HG02852 (cell line): ENCODE results near the gene UNCX.

ENCODE experiments used
- ATAC-seq: cut with Tn5 transposase; IDR thresholded peaks from one replicate; pipeline ENCODE4 v1.9.1; 2021; ENCODE audit warnings: mild to moderate bottlenecking, moderate library complexity; ENCODE audit not compliant: unreplicated experiment

UNCX gene

GRCh38 chr7:1242606-1243289 is 10.1 kb downstream of the UNCX start:
- no peak for ATAC-seq

- ATAC-seq, result no peak
Observed at GRCh38 chr7:1243290-1243963, 10.8 kb downstream of the UNCX start.

- ATAC-seq, result no peak
Observed at GRCh38 chr7:1243964-1244416, 11.3 kb downstream of the UNCX start.

GRCh38 chr7:1244700-1245523 is 12.2 kb downstream of the UNCX start:
- ATAC-seq, result no peak

GRCh38 chr7:1245524-1246050 is 12.9 kb downstream of the UNCX start:
- ATAC-seq, result no peak

GRCh38 chr7:1246160-1246870 is 13.6 kb downstream of the UNCX start:
- no peak for ATAC-seq

- no peak for ATAC-seq
Observed at GRCh38 chr7:1246871-1247526, 14.3 kb downstream of the UNCX start.

- ATAC-seq, result no peak
Observed at GRCh38 chr7:1247527-1248041, 14.9 kb downstream of the UNCX start.

- no peak for ATAC-seq
Observed at GRCh38 chr7:1248143-1248915, 15.7 kb downstream of the UNCX start.

- ATAC-seq, result no peak
Observed at GRCh38 chr7:1248916-1249581, 16.4 kb downstream of the UNCX start.

- no peak for ATAC-seq
Observed at GRCh38 chr7:1249731-1250130, 17.1 kb downstream of the UNCX start.

GRCh38 chr7:1250901-1251300 is 18.2 kb downstream of the UNCX start:
- no peak for ATAC-seq

GRCh38 chr7:1251796-1252539 is 19.3 kb downstream of the UNCX start:
- ATAC-seq, result no peak

GRCh38 chr7:1252540-1253090 is 19.9 kb downstream of the UNCX start:
- ATAC-seq, result no peak

- no peak for ATAC-seq
Observed at GRCh38 chr7:1253681-1254181, 21.1 kb downstream of the UNCX start.

GRCh38 chr7:1254281-1255079 is 21.8 kb downstream of the UNCX start:
- ATAC-seq, result no peak
